ENCODE results near the gene PMFBP1. TPM values are rescaled to one million over a fixed set of nuclear protein-coding genes. Genes with fewer than 3 reads are reported as not detected.

Gene PMFBP1
- polyA plus RNA-seq, 1 of the 3 experiments (the other 2 are of a cell fraction), result 0.16 TPM

DNA sequence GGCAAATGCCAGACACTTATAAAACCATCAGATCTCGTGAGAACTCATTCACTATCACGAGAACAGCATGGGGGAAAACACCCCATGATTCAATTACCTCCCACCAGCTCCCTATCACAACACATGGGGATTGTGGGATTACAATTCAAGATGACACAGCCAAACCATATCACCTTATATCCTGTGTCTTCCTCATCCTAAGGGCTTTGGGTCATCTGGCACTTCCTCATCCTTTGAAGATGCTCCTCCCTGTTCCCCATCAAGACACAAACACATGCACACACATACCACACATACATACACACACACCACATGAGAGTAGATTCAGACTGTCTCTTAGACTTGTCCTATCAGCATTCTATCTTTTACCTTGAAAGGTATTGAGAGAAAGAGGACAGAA is 2.8 kb upstream of the PMFBP1 start:
- CTCF ChIA-PET, result no interaction called here
- H4K20me1 ChIP-seq (ENCODE audit: insufficient read depth), result no peaks in the 10 kb centered on the region

More for the DNA sequence above, 2.8 kb upstream of the PMFBP1 start:
- WGBS (ENCODE audit: low lambda C conversion rate), result 47% methylated on average over 2 of the region's 2 CpGs
- no peak overlapping the region for H3K4me3 ChIP-seq (ENCODE audit: low read depth in 2 of 2, low read length in 1 of 2)
- no peak for DNase-seq
- no peak overlapping the region for H3K4me2 ChIP-seq
- no peak overlapping the region for H3K27ac ChIP-seq (ENCODE audit: low read depth in 2 of 2, low read length in 1 of 2)
- no peaks in the 10 kb centered on the region for H3F3A ChIP-seq (replicated peaks; ENCODE audit: insufficient read depth)
- no peaks in the 10 kb centered on the region for H3K9me2 ChIP-seq
- TF ChIP-seq RFX5 (IDR thresholded peaks at IDR 0.05; ENCODE audit: low read length) (no peak), ELF1 (IDR thresholded peaks at IDR 0.05) (no peak), NFIC (IDR thresholded peaks at IDR 0.05; ENCODE audit: borderline replicate concordance) (no peak), SMC3 (IDR thresholded peaks at IDR 0.05; ENCODE audit: low read depth, low read length) (no peak), MXI1 (IDR thresholded peaks at IDR 0.05; ENCODE audit: low read depth, low read length) (no peak), REST (IDR thresholded peaks at IDR 0.05; ENCODE audit: low read depth, low read length) (no peak), EZH2phosphoT487 (IDR thresholded peaks at IDR 0.05; ENCODE audit: borderline replicate concordance, low read depth) (no peak), TAF1 (IDR thresholded peaks at IDR 0.05; ENCODE audit: borderline replicate concordance, low read depth, low read length) (no peak), FOSL2 (IDR thresholded peaks at IDR 0.05; ENCODE audit: borderline replicate concordance, low read depth) (no peak), RCOR1 (IDR thresholded peaks at IDR 0.05; ENCODE audit: low read length) (no peak), NRF1 (IDR thresholded peaks at IDR 0.05; ENCODE audit: low read depth, low read length) (no peak), USF1 (IDR thresholded peaks at IDR 0.05; ENCODE audit: borderline replicate concordance, low read depth) (no peak), JUND (IDR thresholded peaks at IDR 0.05) (no peak), GATA2 (CRISPR knock-in tag; IDR thresholded peaks at IDR 0.05) (no peak)
- TF ChIP-seq, protein P1, sequence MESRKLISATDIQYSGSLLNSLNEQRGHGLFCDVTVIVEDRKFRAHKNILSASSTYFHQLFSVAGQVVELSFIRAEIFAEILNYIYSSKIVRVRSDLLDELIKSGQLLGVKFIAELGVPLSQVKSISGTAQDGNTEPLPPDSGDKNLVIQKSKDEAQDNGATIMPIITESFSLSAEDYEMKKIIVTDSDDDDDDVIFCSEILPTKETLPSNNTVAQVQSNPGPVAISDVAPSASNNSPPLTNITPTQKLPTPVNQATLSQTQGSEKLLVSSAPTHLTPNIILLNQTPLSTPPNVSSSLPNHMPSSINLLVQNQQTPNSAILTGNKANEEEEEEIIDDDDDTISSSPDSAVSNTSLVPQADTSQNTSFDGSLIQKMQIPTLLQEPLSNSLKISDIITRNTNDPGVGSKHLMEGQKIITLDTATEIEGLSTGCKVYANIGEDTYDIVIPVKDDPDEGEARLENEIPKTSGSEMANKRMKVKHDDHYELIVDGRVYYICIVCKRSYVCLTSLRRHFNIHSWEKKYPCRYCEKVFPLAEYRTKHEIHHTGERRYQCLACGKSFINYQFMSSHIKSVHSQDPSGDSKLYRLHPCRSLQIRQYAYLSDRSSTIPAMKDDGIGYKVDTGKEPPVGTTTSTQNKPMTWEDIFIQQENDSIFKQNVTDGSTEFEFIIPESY (IDR thresholded peaks at IDR 0.05; ENCODE audit: borderline replicate concordance, low read depth), result no peak
- TF ChIP-seq, protein P2, sequence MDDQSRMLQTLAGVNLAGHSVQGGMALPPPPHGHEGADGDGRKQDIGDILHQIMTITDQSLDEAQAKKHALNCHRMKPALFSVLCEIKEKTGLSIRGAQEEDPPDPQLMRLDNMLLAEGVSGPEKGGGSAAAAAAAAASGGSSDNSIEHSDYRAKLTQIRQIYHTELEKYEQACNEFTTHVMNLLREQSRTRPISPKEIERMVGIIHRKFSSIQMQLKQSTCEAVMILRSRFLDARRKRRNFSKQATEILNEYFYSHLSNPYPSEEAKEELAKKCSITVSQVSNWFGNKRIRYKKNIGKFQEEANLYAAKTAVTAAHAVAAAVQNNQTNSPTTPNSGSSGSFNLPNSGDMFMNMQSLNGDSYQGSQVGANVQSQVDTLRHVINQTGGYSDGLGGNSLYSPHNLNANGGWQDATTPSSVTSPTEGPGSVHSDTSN (IDR thresholded peaks at IDR 0.05), result no peak
- TF ChIP-seq, protein P3, sequence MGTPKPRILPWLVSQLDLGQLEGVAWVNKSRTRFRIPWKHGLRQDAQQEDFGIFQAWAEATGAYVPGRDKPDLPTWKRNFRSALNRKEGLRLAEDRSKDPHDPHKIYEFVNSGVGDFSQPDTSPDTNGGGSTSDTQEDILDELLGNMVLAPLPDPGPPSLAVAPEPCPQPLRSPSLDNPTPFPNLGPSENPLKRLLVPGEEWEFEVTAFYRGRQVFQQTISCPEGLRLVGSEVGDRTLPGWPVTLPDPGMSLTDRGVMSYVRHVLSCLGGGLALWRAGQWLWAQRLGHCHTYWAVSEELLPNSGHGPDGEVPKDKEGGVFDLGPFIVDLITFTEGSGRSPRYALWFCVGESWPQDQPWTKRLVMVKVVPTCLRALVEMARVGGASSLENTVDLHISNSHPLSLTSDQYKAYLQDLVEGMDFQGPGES (IDR thresholded peaks at IDR 0.05; ENCODE audit: low read depth, low read length), result no peak
- no peak overlapping the region for H3K9ac ChIP-seq
- no peaks in the 10 kb centered on the region for H3K79me2 ChIP-seq (ENCODE audit: insufficient read depth)
- H3K4me1 ChIP-seq (ENCODE audit: control insufficient read depth in 1 of 2, insufficient read depth in 2 of 2, low read depth in 1 of 2, low read length in 1 of 2), result no peaks in the 10 kb centered on the region
- H3K9me3 ChIP-seq, result no peaks in the 10 kb centered on the region
- POLR2A ChIA-PET, result no interaction called here
- no peak overlapping the region for H2AFZ ChIP-seq (ENCODE audit: low read depth)
- H3K27me3 ChIP-seq (ENCODE audit: insufficient read depth), result no peaks in the 10 kb centered on the region
- no peaks in the 10 kb centered on the region for H3K36me3 ChIP-seq (replicated peaks in 1 of 2; ENCODE audit: control insufficient read depth in 1 of 2, insufficient read depth in 2 of 2, low read length in 1 of 2)
